GM10266 (cell line): ENCODE measurements around the gene SNX19.

Experiments used
- DNase-seq: peaks from one replicate; pipeline ENCODE4 v3.0.0; 2012; ENCODE audit errors: extremely low spot score
- CTCF ChIP-seq: IDR thresholded peaks from 2 replicates; pipeline ENCODE4 v1.5.1; 2012; ENCODE audit warnings: mild to moderate bottlenecking, low read depth; ENCODE audit not compliant: control insufficient read depth, insufficient read depth; ENCODE audit errors: missing control alignments

The SNX19 gene

GRCh38 chr11:130834886-130835285 is 81.4 kb downstream of the SNX19 start:
- no peak for TF ChIP-seq CTCF
- DNase-seq = no peak

- no peak for TF ChIP-seq CTCF
These were observed 83.5 kb downstream of the SNX19 start for GRCh38 chr11:130832566-130833425.

GRCh38 chr11:130831976-130832375 is 84.3 kb downstream of the SNX19 start:
- no peak for DNase-seq

More at GRCh38 chr11:130832566-130833425, 83.5 kb downstream of the SNX19 start:
- no peak for DNase-seq

GRCh38 chr11:130831506-130831905 is 84.8 kb downstream of the SNX19 start:
- DNase-seq = peak; percentile 18
- no peak for TF ChIP-seq CTCF

More at GRCh38 chr11:130831976-130832375, 84.3 kb downstream of the SNX19 start:
- no peak for TF ChIP-seq CTCF

GRCh38 chr11:130830566-130830965 is 85.7 kb downstream of the SNX19 start:
- no peak for TF ChIP-seq CTCF
- no peak for DNase-seq

GRCh38 chr11:130829920-130830511 is 86.3 kb downstream of the SNX19 start:
- TF ChIP-seq CTCF = no peak
- no peak for DNase-seq

GRCh38 chr11:130828741-130829140 is 87.5 kb downstream of the SNX19 start:
- no peak for DNase-seq
- TF ChIP-seq CTCF = no peak
